Activated naive CD8-positive, alpha-beta T cell treated with anti-CD3 and anti-CD28 coated beads, Interleukin-2, amount 50 U/mL, for 16 hours (primary cell): Measurements from ENCODE around the gene EPHA4.

Experiments used
- DNase-seq: peaks from one replicate; pipeline ENCODE4 v3.0.0-alpha.2; 2020; ENCODE audit warnings: low read depth, low spot score

EPHA4 gene

DNA sequence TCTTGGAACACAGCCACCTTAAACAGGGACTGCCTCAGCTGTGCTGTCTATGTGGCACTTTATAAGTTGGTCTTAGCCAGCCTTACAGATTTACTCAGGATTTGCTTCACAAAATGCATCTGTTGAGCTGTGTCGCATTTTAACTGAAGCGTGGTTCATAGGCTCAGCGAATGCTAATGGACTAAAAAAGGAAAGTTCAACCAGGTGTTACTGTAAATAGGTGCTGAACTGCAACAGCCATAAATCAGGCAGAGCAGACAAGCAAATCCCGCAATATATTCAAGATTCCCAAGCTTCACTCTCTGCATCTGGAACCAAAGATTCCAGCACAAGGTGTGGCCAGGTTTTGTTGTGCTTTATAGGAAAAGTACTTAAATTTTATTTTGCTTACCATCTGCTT, 130.0 kb downstream of the EPHA4 start:
- no peak for DNase-seq

DNA sequence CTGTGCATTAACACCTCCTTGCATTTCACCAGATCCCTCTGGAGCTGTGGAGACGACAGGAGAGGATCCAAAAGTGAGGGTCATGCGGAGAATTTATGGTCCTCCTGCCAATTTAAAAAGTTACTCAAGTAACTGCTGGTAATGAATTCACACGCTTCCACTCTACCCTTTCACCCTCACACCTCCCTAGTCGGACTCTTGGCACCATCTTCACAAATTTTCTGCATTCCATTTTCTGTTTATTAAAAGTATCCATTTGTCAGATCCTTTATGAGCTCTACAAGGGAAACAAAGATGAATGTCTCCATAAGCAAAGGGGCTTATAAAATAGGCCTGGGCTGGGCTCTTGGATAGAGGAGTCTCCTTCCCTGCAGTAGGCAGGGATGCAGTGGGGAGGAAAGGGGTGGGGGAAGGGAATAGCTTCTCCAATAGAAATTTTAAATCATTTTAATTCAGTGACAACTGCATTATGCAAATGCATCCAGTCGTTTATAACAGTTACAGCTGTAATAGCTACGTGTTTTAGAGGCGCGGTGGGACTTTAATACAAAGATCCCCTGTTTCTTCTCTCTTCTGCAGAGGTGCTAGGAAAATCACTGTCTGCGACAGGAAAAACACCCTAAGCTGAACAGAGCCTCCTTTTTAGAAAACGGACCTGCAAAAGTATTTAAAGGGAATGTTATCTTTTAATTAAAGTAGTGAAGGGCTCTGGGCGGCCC, 132.2 kb downstream of the EPHA4 start:
- no peak for DNase-seq

DNA sequence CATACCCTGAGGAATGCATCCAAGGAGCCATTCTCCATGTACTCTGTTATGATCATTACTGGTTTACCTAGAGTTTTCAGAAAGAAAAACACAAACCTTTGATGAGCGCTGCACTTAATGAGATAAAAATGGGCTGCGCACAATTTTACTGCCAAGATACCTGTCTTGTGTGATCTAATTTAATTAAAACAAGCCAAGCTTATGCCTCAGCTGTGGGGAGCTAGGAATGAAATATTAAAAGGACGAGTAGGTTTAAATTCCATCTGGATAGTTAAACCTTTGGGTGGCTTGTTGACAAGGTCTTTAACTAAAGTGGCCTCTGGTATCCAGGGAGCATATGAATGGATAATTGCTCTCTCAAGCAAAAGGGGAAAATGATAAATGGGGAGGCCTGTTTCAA, 135.0 kb downstream of the EPHA4 start:
- no peak for DNase-seq

DNA sequence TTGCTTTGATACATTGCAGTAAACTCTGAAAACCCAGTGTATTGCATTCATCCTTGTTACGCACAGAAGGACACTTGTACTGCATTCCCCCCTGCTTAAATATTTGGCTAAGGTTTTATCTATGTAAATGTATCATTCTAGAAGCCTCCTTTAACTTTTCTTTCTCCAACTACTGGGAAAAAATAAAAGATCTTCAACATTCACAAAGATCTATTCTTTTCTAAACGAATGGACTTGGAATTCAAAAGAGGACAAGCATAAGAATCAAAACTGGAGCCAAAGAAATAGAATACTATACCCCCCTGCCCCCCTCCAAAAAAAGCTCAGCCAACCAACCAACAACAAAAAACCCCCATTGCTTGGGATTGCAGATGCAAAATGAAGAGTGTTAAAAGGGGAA, 136.9 kb downstream of the EPHA4 start:
- DNase-seq: no peak

DNA sequence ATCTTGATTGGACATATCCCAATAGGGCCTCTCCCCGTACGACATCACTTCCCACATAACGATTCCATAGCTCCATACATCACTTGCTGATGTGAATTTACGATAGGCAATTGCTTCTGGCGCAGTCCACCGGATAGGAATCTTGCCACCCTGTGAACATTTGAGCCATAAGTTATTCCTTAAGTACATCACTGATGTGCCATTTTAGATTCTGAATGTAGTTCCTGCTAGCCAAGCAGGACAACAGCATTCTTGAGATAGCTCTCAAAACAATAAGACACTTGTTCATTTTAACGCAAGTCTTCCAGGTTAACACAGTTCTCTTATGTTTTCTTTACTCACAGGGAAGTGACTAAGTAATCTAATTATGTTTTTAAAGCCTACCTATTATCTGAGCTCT, 138.0 kb downstream of the EPHA4 start:
- DNase-seq: no peak

DNA sequence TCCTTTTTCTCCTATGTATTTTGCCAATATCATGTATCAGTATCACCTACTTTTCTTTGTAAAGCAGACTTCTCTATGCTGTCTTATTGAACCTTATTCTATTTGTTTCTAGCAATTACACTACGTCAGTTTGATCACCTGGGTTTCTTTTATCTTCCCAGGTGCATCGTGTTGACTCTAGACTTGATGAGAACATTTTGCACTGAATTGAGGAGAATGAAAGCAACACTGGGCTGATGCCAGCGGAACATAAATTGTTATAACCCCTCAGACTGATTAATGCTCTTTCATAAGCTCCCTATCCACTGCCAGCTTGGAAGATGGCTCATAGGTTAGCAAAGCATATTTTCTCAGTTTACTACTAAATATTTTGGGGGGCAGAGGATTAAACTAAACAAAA, 140.6 kb downstream of the EPHA4 start:
- DNase-seq: no peak

DNA sequence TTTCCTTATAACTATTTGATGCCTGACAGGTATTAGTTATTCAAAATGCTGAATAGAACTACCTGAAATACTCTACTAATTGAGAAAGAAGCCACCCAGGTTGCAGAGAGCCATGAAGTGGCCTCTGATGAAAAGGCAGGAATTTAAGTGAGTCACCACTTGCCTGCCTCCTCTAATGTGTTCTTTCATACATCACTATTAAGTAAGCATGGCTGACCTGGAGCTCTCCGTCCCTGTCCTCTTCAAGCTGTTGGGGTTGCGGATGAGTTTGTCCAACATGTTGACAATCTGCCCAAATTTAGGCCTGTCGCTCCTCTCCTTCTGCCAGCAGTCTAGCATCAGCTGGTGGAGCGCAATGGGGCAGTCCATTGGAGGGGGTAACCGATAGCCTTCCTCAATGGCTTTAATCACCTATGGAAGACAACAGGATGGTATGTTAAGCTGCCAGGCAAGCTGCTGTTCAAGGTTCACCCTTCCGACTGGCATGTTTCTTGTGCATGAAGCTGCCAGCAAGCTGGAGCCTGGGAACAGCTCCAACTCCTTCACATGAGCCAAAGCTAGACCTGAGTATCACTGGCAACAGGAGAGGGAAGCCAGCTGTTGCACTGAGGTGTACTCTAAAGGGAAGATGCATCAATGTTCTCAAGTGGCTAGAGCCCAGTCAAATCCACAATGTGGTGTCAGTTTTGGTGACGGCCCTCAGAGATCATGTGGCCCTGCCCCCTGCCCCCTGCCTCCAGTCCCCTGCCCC, 142.2 kb downstream of the EPHA4 start:
- DNase-seq: no peak

DNA sequence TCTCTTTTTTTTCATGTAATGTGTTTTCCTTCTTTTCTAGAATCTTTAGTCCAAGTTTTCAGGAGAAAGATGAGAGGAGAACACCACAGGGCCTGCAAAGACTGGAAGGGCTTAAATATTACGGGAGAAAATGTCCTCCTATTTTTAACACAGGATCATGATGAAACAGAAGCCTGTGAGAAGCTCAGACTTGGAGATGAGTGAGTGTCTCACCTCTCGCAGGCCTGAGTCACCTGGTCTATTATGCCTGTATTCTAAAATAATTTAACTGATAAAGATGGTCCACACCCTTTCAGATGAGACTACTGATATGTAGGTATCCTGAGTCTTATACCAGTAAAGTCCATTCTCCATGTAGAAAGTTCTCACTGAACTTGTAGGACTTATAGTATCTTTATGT, 143.2 kb downstream of the EPHA4 start:
- no peak for DNase-seq

DNA sequence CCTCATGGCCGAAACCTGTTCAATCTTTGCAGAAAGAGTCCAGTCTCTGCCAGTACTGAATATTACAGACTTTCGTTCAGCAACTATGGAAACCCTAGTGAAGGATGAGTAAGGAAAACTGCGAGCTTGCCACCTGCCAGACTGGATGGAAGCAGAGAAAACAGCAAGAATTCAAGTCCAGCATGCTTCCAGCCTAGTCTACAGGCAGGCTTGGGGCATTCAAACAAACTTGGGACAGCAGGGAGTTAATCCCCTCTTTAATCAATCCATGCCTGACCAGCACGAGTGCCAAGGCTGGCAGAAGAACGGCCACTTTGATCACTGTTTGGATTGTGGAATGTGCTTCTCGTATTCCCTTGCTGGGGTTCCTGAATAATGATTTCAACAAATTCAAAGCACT, 145.2 kb downstream of the EPHA4 start:
- no peak for DNase-seq

DNA sequence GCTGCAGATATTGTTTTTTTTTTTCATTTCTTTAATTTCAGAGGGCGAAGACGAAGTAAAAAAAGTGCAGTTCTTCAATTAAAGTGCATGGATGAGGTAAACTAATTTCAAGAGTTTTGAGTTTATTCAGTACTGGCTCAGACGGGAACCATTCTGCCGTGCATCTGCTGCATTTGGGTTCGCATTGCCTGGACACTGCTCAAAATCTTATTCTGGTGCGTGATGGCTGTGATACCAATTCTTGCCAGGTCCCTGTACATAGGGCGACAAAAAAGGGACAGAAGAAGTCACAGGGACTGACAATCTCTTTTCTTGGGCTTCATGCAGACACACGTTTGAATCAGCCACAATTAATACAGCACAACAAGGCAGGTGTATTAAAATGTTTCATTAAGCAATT, 146.2 kb downstream of the EPHA4 start:
- no peak for DNase-seq

DNA sequence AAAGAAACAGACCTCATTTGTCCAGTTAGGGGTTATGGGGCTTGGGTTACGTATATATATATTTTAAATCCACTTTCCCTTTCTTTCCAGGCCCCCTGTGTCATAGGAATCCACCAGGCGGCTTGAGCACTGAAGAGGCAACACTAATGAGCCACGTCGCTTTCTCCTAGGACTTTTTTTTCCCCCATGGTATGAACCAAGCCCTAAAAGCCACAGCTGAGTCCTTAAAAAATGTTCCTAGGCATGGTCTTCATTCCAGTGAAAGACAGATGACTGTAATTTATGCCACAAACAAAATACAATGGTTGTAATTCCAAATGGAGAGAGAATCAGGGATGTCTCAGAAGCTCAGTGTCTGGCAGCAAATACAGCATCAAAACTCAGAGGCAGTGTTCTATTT, 146.8 kb downstream of the EPHA4 start:
- no peak for DNase-seq

DNA sequence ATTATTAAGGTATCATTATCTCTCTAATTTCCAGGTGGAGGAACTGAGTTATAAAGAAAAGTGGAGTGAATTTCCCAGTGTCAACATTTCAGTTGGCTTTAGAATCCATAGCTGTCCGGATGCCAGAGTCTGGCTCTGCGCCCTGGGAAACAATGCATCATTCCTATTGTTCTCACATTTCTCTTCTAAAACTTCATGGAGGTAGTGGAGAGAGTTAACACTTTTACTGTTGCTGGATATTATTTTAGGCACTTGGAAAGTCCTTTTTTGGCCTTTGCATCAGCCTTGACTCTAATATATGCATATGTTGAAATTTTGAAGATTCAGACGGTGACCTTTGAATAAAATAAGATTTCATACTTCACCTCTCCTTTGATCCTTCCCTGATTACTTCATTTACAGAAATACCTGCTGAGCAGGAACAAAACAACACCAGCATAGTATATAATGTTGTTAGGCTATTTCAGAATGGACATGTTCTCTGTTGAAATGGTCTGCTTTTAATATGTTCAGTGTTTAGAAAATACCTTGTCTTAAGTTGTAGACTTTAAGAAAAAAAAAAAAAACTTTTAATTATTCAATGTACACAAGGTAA, 148.8 kb downstream of the EPHA4 start:
- no peak for DNase-seq

DNA sequence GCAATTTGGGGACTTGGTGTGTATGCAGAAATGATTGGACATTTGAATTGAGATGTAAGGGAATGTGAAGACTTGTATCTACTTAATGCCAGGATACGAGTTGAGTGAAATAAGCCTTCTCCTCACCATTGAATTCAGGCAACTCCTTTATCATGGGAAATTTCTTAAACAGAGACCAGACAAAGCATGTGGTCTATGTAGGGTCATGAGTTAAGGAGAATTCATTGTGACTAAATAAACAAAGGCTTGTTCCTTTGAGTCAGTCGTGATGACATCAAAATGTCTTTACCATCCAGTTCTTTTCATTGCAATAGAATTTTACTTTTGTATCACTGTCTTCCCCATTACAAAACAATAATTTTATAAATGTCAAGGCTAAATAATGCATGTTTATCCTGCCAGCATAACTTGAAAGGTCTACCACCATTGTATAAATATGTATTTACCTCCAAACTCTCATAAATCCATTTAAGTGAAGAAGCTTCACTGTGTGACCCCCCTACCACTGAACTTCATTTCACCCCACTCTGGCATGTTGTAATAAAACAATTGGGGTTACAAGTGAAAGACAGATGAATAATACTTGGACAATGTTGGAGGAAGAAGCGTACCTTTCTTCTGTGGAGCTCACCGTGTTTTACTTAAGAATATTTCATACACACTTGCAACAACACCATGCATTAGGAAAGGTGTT, 149.4 kb downstream of the EPHA4 start:
- DNase-seq: no peak

DNA sequence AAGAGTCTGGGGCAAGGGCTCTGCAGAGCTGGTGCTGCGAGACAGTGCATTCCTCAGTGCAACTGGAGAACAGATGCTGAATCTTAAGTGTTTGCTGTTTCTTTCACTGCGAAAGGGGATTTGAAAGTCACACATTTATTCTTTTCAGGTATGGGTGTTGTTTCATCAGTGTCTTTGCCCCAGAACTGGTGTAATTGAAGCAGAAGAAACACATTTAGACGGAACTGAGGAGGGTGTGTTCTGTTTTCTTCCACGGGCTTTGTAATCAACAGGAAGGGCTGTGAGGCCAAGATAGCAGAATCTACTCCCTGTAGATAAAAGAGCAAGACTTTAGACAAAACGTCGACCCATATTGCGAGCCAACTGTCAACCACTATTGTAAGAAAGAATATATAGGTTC, 151.9 kb downstream of the EPHA4 start:
- DNase-seq: no peak

DNA sequence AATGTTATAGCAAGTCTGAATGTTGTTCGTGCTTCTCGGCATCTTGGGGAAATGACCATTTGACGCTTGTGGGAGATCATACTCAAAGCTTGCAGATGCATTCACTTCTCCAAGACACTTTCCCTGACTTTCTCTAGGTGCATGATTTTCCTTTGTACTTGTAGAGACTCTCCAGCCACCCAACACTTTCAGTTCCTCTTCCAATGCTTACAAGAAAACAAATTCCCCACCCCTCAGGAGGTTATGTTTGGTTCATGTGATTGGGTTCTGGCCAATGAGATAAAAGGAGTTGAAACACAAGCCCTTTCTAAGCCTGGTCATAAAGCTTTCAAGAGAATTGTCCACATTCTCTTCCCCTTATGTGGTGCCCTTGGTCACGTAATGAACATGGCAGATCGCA, 156.3 kb downstream of the EPHA4 start:
- no peak for DNase-seq

DNA sequence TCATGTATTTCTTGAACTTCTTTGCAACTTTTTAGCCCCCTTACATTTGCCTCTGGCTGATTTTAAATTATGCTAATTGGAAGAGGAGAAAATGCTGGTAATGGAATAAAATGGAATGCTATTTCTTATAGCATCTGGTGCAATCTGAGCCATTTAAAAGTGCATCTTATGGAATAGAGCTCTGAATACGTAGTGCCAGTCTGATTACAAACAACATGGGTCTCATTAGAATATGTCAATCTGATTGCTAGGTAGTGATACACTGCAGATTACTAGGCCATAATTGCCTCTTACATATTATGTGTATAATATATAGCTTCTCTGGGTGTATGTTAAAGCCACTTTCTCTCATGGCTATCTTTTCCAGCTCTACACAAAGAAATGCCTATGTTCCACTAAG, 159.1 kb downstream of the EPHA4 start:
- DNase-seq: no peak

DNA sequence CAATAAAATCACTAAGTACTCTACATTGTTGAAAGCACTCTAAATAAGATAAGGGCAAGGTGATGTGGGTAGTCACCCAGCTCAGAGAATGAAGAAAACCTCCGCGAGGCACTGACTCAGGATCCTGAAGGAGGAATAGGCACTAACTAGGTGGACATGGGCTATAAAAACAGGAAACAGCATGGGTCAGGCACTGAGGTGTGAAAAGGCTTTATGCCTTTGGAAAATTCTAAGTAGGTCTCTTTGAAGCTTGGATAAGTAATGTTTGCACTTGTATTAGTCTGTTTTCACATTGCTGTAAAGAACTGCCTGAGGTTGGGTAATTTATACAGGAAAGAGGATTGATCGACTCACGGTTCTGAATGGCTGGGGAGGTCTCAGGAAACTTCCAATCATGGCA, 161.6 kb downstream of the EPHA4 start:
- no peak for DNase-seq

DNA sequence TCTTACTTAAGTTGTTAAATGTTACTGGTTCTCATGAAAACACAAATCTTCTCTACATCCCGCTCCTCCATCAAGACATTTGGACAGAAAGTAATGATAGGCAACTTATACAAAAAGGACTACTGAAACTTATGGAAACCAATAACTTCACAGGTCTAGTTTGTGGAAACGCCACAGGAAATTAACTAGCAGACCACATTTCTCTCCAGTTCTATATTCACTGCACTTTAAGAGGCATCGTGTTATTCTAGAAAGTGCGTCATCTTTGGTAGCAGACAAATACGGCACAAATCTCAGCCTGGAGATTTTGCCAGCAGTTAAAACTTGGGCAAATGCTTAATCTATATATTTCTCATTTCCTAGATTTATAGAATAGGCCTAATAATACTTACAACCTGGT, 164.3 kb downstream of the EPHA4 start:
- DNase-seq: no peak

DNA sequence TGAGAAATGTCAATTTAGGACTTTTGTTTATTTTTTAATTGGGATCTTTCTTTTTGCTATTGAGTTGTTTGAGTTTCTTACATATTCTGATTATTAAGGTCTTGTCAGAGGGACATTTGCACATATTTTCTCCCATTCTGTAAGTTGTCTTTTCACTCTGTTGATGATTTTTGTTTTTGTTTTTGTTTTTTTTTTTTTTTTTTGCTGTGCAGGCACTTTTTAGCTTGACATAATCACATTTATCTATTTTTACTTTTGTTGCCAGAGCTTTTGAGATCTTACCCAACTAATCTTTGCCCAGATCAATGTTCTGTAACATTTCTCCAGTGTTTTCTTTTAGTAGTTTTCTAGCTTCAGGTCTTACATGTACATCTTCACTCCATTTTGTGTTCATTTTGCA, 166.6 kb downstream of the EPHA4 start:
- no peak for DNase-seq

DNA sequence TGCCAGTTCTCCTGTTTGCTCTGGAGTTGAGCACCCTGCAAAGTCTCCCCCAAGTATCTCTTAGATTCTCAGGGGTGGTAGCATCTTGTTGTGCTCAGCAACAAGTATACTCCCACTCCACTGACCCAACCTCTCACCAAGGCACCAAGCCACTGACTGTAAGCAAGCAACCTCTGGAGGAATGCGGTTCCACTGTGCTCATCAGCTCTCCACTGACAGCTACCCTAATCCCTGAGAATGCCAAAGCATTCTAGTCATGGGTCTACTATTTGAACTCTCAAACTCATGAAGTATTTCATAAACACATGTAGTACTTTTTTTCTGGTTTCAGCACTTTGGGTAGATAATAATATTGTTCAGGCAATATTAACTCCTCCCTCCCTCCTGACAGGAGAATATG, 170.0 kb downstream of the EPHA4 start:
- DNase-seq: no peak

DNA sequence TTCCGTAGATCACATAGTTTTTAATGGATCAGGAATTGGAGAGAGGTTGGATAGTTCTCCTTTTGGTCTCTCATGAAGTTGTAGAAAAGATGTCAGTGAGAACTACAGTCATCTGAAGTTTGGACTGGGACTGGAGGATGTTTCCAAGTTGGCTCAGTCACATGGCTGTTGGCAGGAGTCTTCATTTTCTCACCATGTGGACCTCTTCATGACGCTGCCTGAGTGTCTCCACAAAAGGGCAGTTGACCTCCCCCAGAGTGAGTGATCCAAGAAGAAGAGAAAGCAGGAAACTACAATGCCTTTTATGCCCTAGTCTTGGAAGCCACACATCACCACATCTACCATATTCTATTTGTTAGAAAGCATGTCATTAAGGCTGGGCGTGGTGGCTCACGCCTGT, 171.7 kb downstream of the EPHA4 start:
- no peak for DNase-seq

DNA sequence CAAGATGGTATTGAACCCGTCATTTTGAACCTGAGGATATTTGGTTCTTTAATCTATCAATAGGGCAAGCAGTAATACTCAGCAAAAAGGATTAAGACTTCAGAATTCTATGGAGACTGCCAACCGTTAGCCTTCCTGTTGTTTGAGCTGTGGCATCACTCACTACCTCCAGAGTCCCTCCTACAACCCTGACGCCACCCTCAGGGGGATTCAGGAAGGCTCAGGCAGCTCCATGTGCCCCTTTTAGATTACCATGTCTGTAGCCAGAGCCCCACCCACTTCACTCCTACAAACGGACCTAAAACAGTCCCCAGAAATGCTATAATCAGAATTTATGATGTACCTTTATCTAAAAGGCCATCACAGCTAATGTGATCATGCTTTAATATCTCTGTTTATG, 172.9 kb downstream of the EPHA4 start:
- no peak for DNase-seq

DNA sequence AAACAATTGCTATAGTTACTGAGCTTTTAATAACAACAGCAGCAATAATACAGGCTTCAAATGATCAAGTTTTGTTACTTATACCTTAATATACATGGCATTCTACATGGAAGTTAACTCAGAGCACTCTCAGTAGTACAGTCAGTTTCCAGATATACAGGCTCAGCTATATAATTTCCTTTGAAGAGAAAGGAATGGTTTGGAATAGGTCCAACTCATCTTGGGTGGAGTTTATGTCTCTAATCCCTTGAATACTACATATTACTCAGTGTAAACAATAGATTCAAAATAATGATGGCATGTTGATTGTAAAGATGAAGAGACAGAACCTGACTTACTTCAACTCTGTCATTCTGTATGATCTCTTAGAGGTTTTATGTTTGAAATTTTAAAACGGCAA, 174.9 kb downstream of the EPHA4 start:
- no peak for DNase-seq
